Uterus (tissue), 4 donors: Measurements from ENCODE around the gene PRM3. TPM values are rescaled to one million over a fixed set of nuclear protein-coding genes. Genes with fewer than 3 reads are reported as not detected.
"Not testable (repeated sequence)": the region's sequence is repeated elsewhere in the genome, so short reads cannot be mapped to it uniquely, and the experiment has no call there.

ENCODE experiments used
- DNase-seq, 2 donors: peaks; one replicate each; pipeline ENCODE4 v3.0.0-alpha.2; 2019 to 2020
- H3K27ac ChIP-seq, 2 donors: fragments of 200-600 bp; sonication (generic); 1 replicate in 1 of 2; 2 replicates in 1 of 2; pipeline ENCODE4 v1.5.1; 2016 to 2018
- H3K27me3 ChIP-seq, 2 donors: fragments of 200-600 bp; sonication (generic); one replicate each; pipeline ENCODE4 v1.5.1; 2018 to 2019; ENCODE audit warnings: control low read depth in 1 of 2
- H3K36me3 ChIP-seq, 2 donors: fragments of 200-600 bp; sonication (generic); one replicate each; pipeline ENCODE4 v1.5.1; 2019; ENCODE audit warnings: control low read depth in 1 of 2
- H3K4me1 ChIP-seq, 2 donors: fragments of 200-600 bp; sonication (generic); one replicate each; pipeline ENCODE4 v1.5.1; 2018 to 2019; ENCODE audit warnings: control low read depth in 1 of 2
- H3K4me3 ChIP-seq, 2 donors: fragments of 200-600 bp; sonication (generic); 1 replicate in 1 of 2; 2 replicates in 1 of 2; pipeline ENCODE4 v1.5.1; 2018 to 2019; ENCODE audit warnings: mild to moderate bottlenecking in 1 of 2
- H3K9me3 ChIP-seq, 2 donors: fragments of 200-600 bp; sonication (generic); one replicate each; pipeline ENCODE4 v1.5.1; 2019; ENCODE audit warnings: control low read depth in 1 of 2
- CTCF ChIP-seq, 4 experiments: fragments of 200-600 bp in 2 of 4; fragments of 450-650 bp in 2 of 4; sonication (generic) in 2 of 4; IDR thresholded peaks; one replicate each; pipeline ENCODE4 v1.5.1; 2016 to 2019; ENCODE audit warnings: antibody characterized with exemption in 4 of 4, mild to moderate bottlenecking in 2 of 4, moderate library complexity in 1 of 4
- POLR2A ChIP-seq, 2 donors: fragments of 450-650 bp; IDR thresholded peaks; one replicate each; pipeline ENCODE4 v1.6.1; 2016; ENCODE audit warnings: antibody characterized with exemption in 2 of 2, mild to moderate bottlenecking in 1 of 2, moderate library complexity in 1 of 2
- intact Hi-C: fragments of 100-400 bp; cut with DNase I; formaldehyde crosslinking; loops from one replicate; pipeline ENCODE4 v1.15.1; 2023; ENCODE audit warnings: low total_unique reads
- total RNA-seq, 4 donors: library from RNA; depleted of rRNA in 3 of 4; stranded (reverse); fragments of >200 nt in 3 of 4; gene quantifications; one replicate each; pipeline versions ENCODE4 v1.1.0 to v1.2.4, GENCODE V29; 2014 to 2023
- donor health status: DM: yes; HTN: yes; CAD: no.

Gene PRM3
- total RNA-seq, 4 donors from 2014 or later: not detected

- intact Hi-C loops: no loop called here
- H3K4me1 ChIP-seq: peaks cover 0 to 2% of the 10 kb centered on the region in 2 donors
- TF ChIP-seq POLR2A (IDR thresholded peaks at IDR 0.05): no peak
- no peak for TF ChIP-seq CTCF (IDR thresholded peaks at IDR 0.05)
- H3K4me3 ChIP-seq: no peak overlapping the region
- DNase-seq: no peak
- H3K36me3 ChIP-seq: no peaks in the 10 kb centered on the region
- H3K27ac ChIP-seq: no peak overlapping the region
- no peaks in the 10 kb centered on the region for H3K9me3 ChIP-seq
- no peaks in the 10 kb centered on the region for H3K27me3 ChIP-seq
Observed at GRCh38 chr16:11302977-11303376, 29.5 kb upstream of the PRM3 start.

GRCh38 chr16:11301645-11302501 lies 28.4 kb upstream of the PRM3 start:
- no peak overlapping the region for H3K27ac ChIP-seq
- H3K4me3 ChIP-seq: no peak overlapping the region
- no peaks in the 10 kb centered on the region for H3K27me3 ChIP-seq
- DNase-seq: no peak
- no peaks in the 10 kb centered on the region for H3K36me3 ChIP-seq
- no peaks in the 10 kb centered on the region for H3K9me3 ChIP-seq
- TF ChIP-seq CTCF (IDR thresholded peaks at IDR 0.05) (no peak), POLR2A (IDR thresholded peaks at IDR 0.05) (no peak)
- intact Hi-C loops: no loop called here
- H3K4me1 ChIP-seq: peaks cover 0 to 9% of the 10 kb centered on the region in 2 donors

- intact Hi-C loops: no loop called here
- Histone ChIP-seq H3K9me3 (no peaks in the 10 kb centered on the region), H3K4me3 (no peak overlapping the region), H3K36me3 (no peaks in the 10 kb centered on the region), H3K27ac (no peak overlapping the region), H3K27me3 (no peaks in the 10 kb centered on the region), H3K4me1 (peaks cover 0 to 9% of the 10 kb centered on the region in 2 donors)
- TF ChIP-seq POLR2A (IDR thresholded peaks at IDR 0.05) (no peak), CTCF (IDR thresholded peaks at IDR 0.05) (no peak)
- DNase-seq: no peak
Observed at GRCh38 chr16:11300560-11300892, 27.1 kb upstream of the PRM3 start.

GRCh38 chr16:11299865-11300559 lies 26.6 kb upstream of the PRM3 start:
- intact Hi-C loops: no loop called here
- Histone ChIP-seq H3K9me3 (no peaks in the 10 kb centered on the region), H3K4me3 (no peak overlapping the region), H3K36me3 (no peaks in the 10 kb centered on the region), H3K27ac (no peak overlapping the region), H3K27me3 (no peaks in the 10 kb centered on the region), H3K4me1 (peaks cover 0 to 9% of the 10 kb centered on the region in 2 donors)
- TF ChIP-seq CTCF (IDR thresholded peaks at IDR 0.05): no peak
- TF ChIP-seq POLR2A (IDR thresholded peaks at IDR 0.05): no peak
- no peak for DNase-seq

- H3K36me3 ChIP-seq, H3K4me3 ChIP-seq, H3K27ac ChIP-seq, H3K9me3 ChIP-seq, H3K27me3 ChIP-seq, intact Hi-C loops, DNase-seq, H3K4me1 ChIP-seq: not testable (repeated sequence)
Observed at GRCh38 chr16:11298950-11299547, 25.6 kb upstream of the PRM3 start.
